Mesenchymal stem cell (in vitro differentiated cells and primary cell): Measurements from ENCODE around the gene FREM1.

Experiments used
- DNase-seq: peaks from one replicate; pipeline ENCODE4 v3.0.0-alpha.2; 2013
- H2AFZ ChIP-seq: one replicate; pipeline ENCODE4 v1.6.1; 2013; ENCODE audit warnings: low read depth, mild to moderate bottlenecking, control low read depth, inconsistent platforms, low read length, moderate library complexity
- H2AK5ac ChIP-seq: 2 replicates; pipeline ENCODE4 v1.6.1; 2013; ENCODE audit warnings: low read length, moderate library complexity, mild to moderate bottlenecking, inconsistent platforms; ENCODE audit not compliant: severe bottlenecking
- H2BK120ac ChIP-seq: one replicate; pipeline ENCODE4 v1.6.1; 2013; ENCODE audit warnings: low read depth, mild to moderate bottlenecking, inconsistent platforms, low read length, moderate library complexity
- H2BK12ac ChIP-seq, 2 experiments: one replicate each; pipeline ENCODE4 v1.6.1; 2013; ENCODE audit warnings: inconsistent platforms in 2 of 2, low read length in 2 of 2, mild to moderate bottlenecking in 2 of 2, moderate library complexity in 2 of 2, control low read depth in 1 of 2
- H2BK15ac ChIP-seq: one replicate; pipeline ENCODE4 v1.6.1; 2013; ENCODE audit warnings: mild to moderate bottlenecking, low read depth, inconsistent platforms; ENCODE audit not compliant: poor library complexity, severe bottlenecking
- H2BK5ac ChIP-seq: 2 replicates; pipeline ENCODE4 v1.6.1; 2013; ENCODE audit warnings: low read depth, mild to moderate bottlenecking, low read length, control low read depth, inconsistent platforms; ENCODE audit not compliant: poor library complexity, severe bottlenecking
- H3K14ac ChIP-seq, 2 experiments: one replicate each; pipeline ENCODE4 v1.6.1; 2013; ENCODE audit warnings: inconsistent platforms in 2 of 2, low read length in 2 of 2, control low read depth in 1 of 2, mild to moderate bottlenecking in 1 of 2, moderate library complexity in 1 of 2
- H3K18ac ChIP-seq, 2 experiments: one replicate each; pipeline ENCODE4 v1.6.1; 2013; ENCODE audit warnings: inconsistent platforms in 2 of 2, low read length in 2 of 2, control low read depth in 1 of 2, low read depth in 1 of 2, mild to moderate bottlenecking in 1 of 2
- H3K23ac ChIP-seq, 2 experiments: one replicate each; pipeline ENCODE4 v1.6.1; 2013; ENCODE audit warnings: inconsistent platforms in 2 of 2, low read length in 2 of 2, mild to moderate bottlenecking in 2 of 2, moderate library complexity in 2 of 2, control low read depth in 1 of 2
- H3K27ac ChIP-seq: 2 replicates; pipeline ENCODE4 v1.5.1; 2013; ENCODE audit warnings: mild to moderate bottlenecking, moderate library complexity, low read length, control low read depth, inconsistent platforms; ENCODE audit not compliant: poor library complexity, severe bottlenecking
- H3K27me3 ChIP-seq, 2 experiments: 2 replicates each; pipeline versions ENCODE4 v1.6.1 to v1.7.0; 2013; ENCODE audit warnings: low read length in 2 of 2, mild to moderate bottlenecking in 2 of 2, moderate library complexity in 2 of 2, control low read depth in 1 of 2, inconsistent platforms in 1 of 2; ENCODE audit not compliant: control insufficient read depth in 1 of 2, insufficient read depth in 1 of 2
- H3K36me3 ChIP-seq, 2 experiments: 2 replicates each; pipeline versions ENCODE4 v1.6.1 to v1.7.0; 2013; ENCODE audit warnings: low read length in 2 of 2, control low read depth in 1 of 2, inconsistent platforms in 1 of 2, low read depth in 1 of 2, mild to moderate bottlenecking in 1 of 2; ENCODE audit not compliant: insufficient read depth in 2 of 2, control insufficient read depth in 1 of 2
- H3K4ac ChIP-seq, 2 experiments: one replicate each; pipeline ENCODE4 v1.6.1; 2013; ENCODE audit warnings: inconsistent platforms in 2 of 2, low read length in 2 of 2, mild to moderate bottlenecking in 2 of 2, moderate library complexity in 2 of 2, control low read depth in 1 of 2, low read depth in 1 of 2
- H3K4me1 ChIP-seq: 2 replicates; pipeline ENCODE4 v1.6.1; 2013; ENCODE audit warnings: low read depth, low read length, control low read depth; ENCODE audit not compliant: control insufficient read depth, insufficient read depth
- H3K4me2 ChIP-seq: 2 replicates; pipeline ENCODE4 v1.6.1; 2013; ENCODE audit warnings: low read length, mild to moderate bottlenecking, inconsistent platforms; ENCODE audit not compliant: poor library complexity, severe bottlenecking
- H3K4me3 ChIP-seq, 2 experiments: 2 replicates each; pipeline versions ENCODE4 v1.5.1 to v1.7.0; 2013; ENCODE audit warnings: low read length in 2 of 2, mild to moderate bottlenecking in 2 of 2, control low read depth in 1 of 2, low read depth in 1 of 2; ENCODE audit not compliant: insufficient read depth in 1 of 2
- H3K79me1 ChIP-seq: replicated peaks from 2 replicates; pipeline ENCODE4 v1.6.1; 2013; ENCODE audit warnings: mild to moderate bottlenecking, control low read depth, low read length, inconsistent platforms; ENCODE audit not compliant: poor library complexity, severe bottlenecking
- H3K9ac ChIP-seq: 2 replicates; pipeline ENCODE4 v1.7.0; 2013; ENCODE audit warnings: mild to moderate bottlenecking, low read length, moderate library complexity
- H3K9me3 ChIP-seq: 2 replicates; pipeline ENCODE4 v1.7.0; 2013; ENCODE audit warnings: mild to moderate bottlenecking, low read length; ENCODE audit not compliant: control insufficient read depth
- H4K8ac ChIP-seq: one replicate; pipeline ENCODE4 v1.6.1; 2013; ENCODE audit warnings: inconsistent platforms, mild to moderate bottlenecking, low read length, moderate library complexity
- H4K91ac ChIP-seq: one replicate; pipeline ENCODE4 v1.6.1; 2013; ENCODE audit warnings: mild to moderate bottlenecking, low read length, inconsistent platforms
- WGBS: methylation state at CpG from one replicate; pipeline ENCODE4 v1.1.7; 2013; ENCODE audit warnings: mixed read lengths; 5-methylcytosine and 5-hydroxymethylcytosine counted together

FREM1 gene

GRCh38 chr9:14783358-14783757 lies 126.9 kb downstream of the FREM1 start:
- no peak overlapping the region for H2BK15ac ChIP-seq
- no peak overlapping the region for H2AK5ac ChIP-seq
- H4K91ac ChIP-seq: no peak overlapping the region
- H3K4me1 ChIP-seq: peaks cover 2% of the 10 kb centered on the region
- no peaks in the 10 kb centered on the region for H3K27me3 ChIP-seq
- no peak overlapping the region for H2AFZ ChIP-seq
- no peak overlapping the region for H3K18ac ChIP-seq
- H3K4me3 ChIP-seq: no peak overlapping the region
- no peaks in the 10 kb centered on the region for H3K36me3 ChIP-seq
- no peak overlapping the region for H3K23ac ChIP-seq
- no peaks in the 10 kb centered on the region for H3K79me1 ChIP-seq
- H3K9me3 ChIP-seq: no peaks in the 10 kb centered on the region
- no peak overlapping the region for H4K8ac ChIP-seq
- H2BK5ac ChIP-seq: no peak overlapping the region
- no peak overlapping the region for H3K4me2 ChIP-seq
- H3K27ac ChIP-seq: no peak overlapping the region
- H3K9ac ChIP-seq: no peak overlapping the region
- no peak for DNase-seq
- H2BK12ac ChIP-seq: no peak overlapping the region
- no peak overlapping the region for H3K4ac ChIP-seq
- WGBS: 97% methylated on average over 3 of the region's 4 CpGs
- H3K14ac ChIP-seq: no peak overlapping the region
- no peak overlapping the region for H2BK120ac ChIP-seq

GRCh38 chr9:14782286-14783051 lies 127.8 kb downstream of the FREM1 start:
- Histone ChIP-seq H3K36me3 (no peaks in the 10 kb centered on the region), H3K4ac (no peak overlapping the region), H3K18ac (no peak overlapping the region), H2BK5ac (no peak overlapping the region), H4K91ac (no peak overlapping the region), H3K14ac (no peak overlapping the region), H3K9ac (no peak overlapping the region), H3K27me3 (no peaks in the 10 kb centered on the region), H3K9me3 (no peaks in the 10 kb centered on the region), H3K4me1 (peaks cover 2% of the 10 kb centered on the region), H2BK12ac (no peak overlapping the region), H3K4me2 (no peak overlapping the region), H2AK5ac (no peak overlapping the region), H2BK15ac (no peak overlapping the region), H3K27ac (no peak overlapping the region), H2BK120ac (no peak overlapping the region), H3K4me3 (no peak overlapping the region), H3K79me1 (no peaks in the 10 kb centered on the region), H4K8ac (no peak overlapping the region), H3K23ac (no peak overlapping the region), H2AFZ (no peak overlapping the region)
- WGBS: 95% methylated on average over 6 of the region's 8 CpGs
- no peak for DNase-seq

GRCh38 chr9:14780693-14781092 lies 129.5 kb downstream of the FREM1 start:
- no peak overlapping the region for H2AFZ ChIP-seq
- no peak overlapping the region for H4K91ac ChIP-seq
- H3K4me3 ChIP-seq: no peak overlapping the region
- no peak overlapping the region for H2AK5ac ChIP-seq
- 85% methylated on average over 4 of the region's 4 CpGs for WGBS
- H3K4ac ChIP-seq: no peak overlapping the region
- no peak overlapping the region for H3K27ac ChIP-seq
- H2BK15ac ChIP-seq: no peak overlapping the region
- H2BK12ac ChIP-seq: no peak overlapping the region
- DNase-seq: no peak
- no peaks in the 10 kb centered on the region for H3K27me3 ChIP-seq
- no peaks in the 10 kb centered on the region for H3K36me3 ChIP-seq
- H3K9ac ChIP-seq: no peak overlapping the region
- no peak overlapping the region for H3K18ac ChIP-seq
- H3K9me3 ChIP-seq: no peaks in the 10 kb centered on the region
- peaks cover 2% of the 10 kb centered on the region for H3K4me1 ChIP-seq
- H3K14ac ChIP-seq: no peak overlapping the region
- no peaks in the 10 kb centered on the region for H3K79me1 ChIP-seq
- no peak overlapping the region for H3K23ac ChIP-seq
- no peak overlapping the region for H2BK120ac ChIP-seq
- no peak overlapping the region for H3K4me2 ChIP-seq
- H2BK5ac ChIP-seq: no peak overlapping the region
- H4K8ac ChIP-seq: no peak overlapping the region

- 87% methylated on average over 5 of the region's 5 CpGs for WGBS
- Histone ChIP-seq H3K4me1 (peaks cover 2% of the 10 kb centered on the region), H3K14ac (no peak overlapping the region)
Observed at GRCh38 chr9:14780251-14780650, 130.0 kb downstream of the FREM1 start.

More at GRCh38 chr9:14780251-14780650, 130.0 kb downstream of the FREM1 start:
- H3K4ac ChIP-seq: no peak overlapping the region
- no peaks in the 10 kb centered on the region for H3K27me3 ChIP-seq
- H2BK12ac ChIP-seq: no peak overlapping the region
- H3K9ac ChIP-seq: no peak overlapping the region
- H3K18ac ChIP-seq: no peak overlapping the region
- H2AK5ac ChIP-seq: no peak overlapping the region
- no peak overlapping the region for H3K23ac ChIP-seq
- H3K4me3 ChIP-seq: no peak overlapping the region
- H4K91ac ChIP-seq: no peak overlapping the region
- no peak overlapping the region for H2BK15ac ChIP-seq
- no peak overlapping the region for H3K4me2 ChIP-seq
- no peak for DNase-seq
- no peak overlapping the region for H2BK120ac ChIP-seq
- H4K8ac ChIP-seq: no peak overlapping the region
- H3K9me3 ChIP-seq: no peaks in the 10 kb centered on the region
- no peak overlapping the region for H2BK5ac ChIP-seq
- no peak overlapping the region for H2AFZ ChIP-seq
- no peaks in the 10 kb centered on the region for H3K36me3 ChIP-seq
- H3K27ac ChIP-seq: no peak overlapping the region
- H3K79me1 ChIP-seq: no peaks in the 10 kb centered on the region
